Progenitor cell of endocrine pancreas (in vitro differentiated cells): Measurements from ENCODE around the gene MAP2K6. TPM values are rescaled to one million over a fixed set of nuclear protein-coding genes. Genes with fewer than 3 reads are reported as not detected.

ENCODE experiments used
- DNase-seq: peaks from one replicate; pipeline ENCODE4 v3.0.0; 2021; ENCODE audit warnings: low spot score; ENCODE audit not compliant: unreplicated experiment
- H3K27ac Mint-ChIP-seq: 2 replicates; pipeline ENCODE4 v1.8.0; 2021; ENCODE audit warnings: mild to moderate bottlenecking, moderate library complexity, mixed read lengths
- H3K27me3 Mint-ChIP-seq: 2 replicates; pipeline ENCODE4 v1.8.0; 2021; ENCODE audit warnings: mixed read lengths
- H3K36me3 Mint-ChIP-seq: 2 replicates; pipeline ENCODE4 v1.8.0; 2022; ENCODE audit warnings: mixed read lengths; ENCODE audit not compliant: insufficient read depth
- H3K4me1 Mint-ChIP-seq: 2 replicates; pipeline ENCODE4 v1.8.0; 2021; ENCODE audit warnings: low read depth, mixed read lengths
- H3K4me3 Mint-ChIP-seq: 2 replicates; pipeline ENCODE4 v1.8.0; 2021; ENCODE audit warnings: low read depth, mild to moderate bottlenecking, moderate library complexity, mixed read lengths
- H3K9me3 Mint-ChIP-seq: 2 replicates; pipeline ENCODE4 v1.8.0; 2021; ENCODE audit warnings: low read depth, mixed read lengths
- CTCF ChIP-seq: fragments of 200-600 bp; sonication (generic); IDR thresholded peaks from one replicate; pipeline ENCODE4 v1.5.0; 2021; ENCODE audit warnings: antibody characterized with exemption, mild to moderate bottlenecking; ENCODE audit not compliant: unreplicated experiment
- total RNA-seq: library from RNA; stranded (reverse); gene quantifications from 2 replicates; pipeline ENCODE4 v1.2.1, GENCODE V29; 2021

MAP2K6 gene
- total RNA-seq, 1 donor from 2014 or later: 44.7 TPM

DNA sequence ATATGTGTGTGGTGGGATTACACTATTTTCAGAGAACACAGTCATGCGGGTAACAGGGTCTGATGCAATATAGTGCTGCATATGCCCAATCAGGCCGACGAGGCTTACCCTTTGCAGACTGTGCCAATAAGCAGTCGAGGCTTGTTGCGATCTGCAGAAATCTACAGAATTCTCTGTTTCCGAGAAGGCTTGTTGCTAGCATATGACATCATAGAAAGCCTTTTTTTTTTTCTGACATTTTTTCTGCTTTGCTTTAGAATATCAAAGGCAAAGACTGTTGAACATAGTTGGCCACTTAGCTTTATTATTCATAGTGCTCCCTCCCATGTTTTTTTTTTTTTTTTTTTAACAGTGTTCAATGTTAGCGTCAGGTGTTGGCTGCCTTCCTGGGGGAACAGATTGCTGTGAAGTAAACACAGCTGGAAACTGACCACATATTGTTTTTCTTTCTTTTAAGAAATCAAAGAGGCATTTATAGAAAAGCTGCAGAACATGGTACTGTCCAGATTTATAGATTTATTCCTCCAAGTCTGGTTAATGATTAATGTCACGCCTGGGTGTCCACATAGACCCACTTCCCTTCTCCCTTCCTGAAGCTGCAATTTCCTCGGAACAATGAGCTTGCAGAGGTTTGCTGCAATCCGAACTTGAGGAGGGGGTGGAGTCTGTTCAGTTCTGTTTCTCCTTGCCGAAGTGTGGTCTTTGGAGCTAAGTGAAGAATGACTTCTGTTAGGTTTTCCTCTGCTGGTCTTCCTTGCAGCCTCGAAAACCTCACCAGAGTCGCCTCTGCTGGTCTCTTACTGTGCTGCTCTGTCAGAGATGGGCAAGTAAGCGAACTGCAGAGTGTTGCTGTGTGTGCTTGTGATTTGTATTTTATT lies 87.3 kb downstream of the MAP2K6 start:
- peak; percentile 14 for DNase-seq
- H3K4me3 Mint-ChIP-seq: peak overlapping the region; percentile 70

GRCh38 chr17:69503711-69504110 lies 89.2 kb downstream of the MAP2K6 start:
- Mint-ChIP-seq H3K27ac (peak overlapping the region; percentile 43), H3K9me3 (no peaks in the 10 kb centered on the region), H3K4me3 (peak overlapping the region; percentile 70), H3K27me3 (no peaks in the 10 kb centered on the region), H3K36me3 (peaks cover 22% of the 10 kb centered on the region), H3K4me1 (peaks cover 49% of the 10 kb centered on the region)
- no peak for TF ChIP-seq CTCF
- no peak for DNase-seq

More for the DNA sequence above, 87.3 kb downstream of the MAP2K6 start:
- peaks cover 12% of the 10 kb centered on the region for H3K36me3 Mint-ChIP-seq
- no peaks in the 10 kb centered on the region for H3K27me3 Mint-ChIP-seq
- H3K9me3 Mint-ChIP-seq: no peaks in the 10 kb centered on the region
- peak overlapping the region; percentile 93 for H3K27ac Mint-ChIP-seq
- H3K4me1 Mint-ChIP-seq: peaks cover 51% of the 10 kb centered on the region
- TF ChIP-seq CTCF: no peak

GRCh38 chr17:69505740-69506139 lies 91.2 kb downstream of the MAP2K6 start:
- no peak for TF ChIP-seq CTCF
- peaks cover 3% of the 10 kb centered on the region for H3K9me3 Mint-ChIP-seq
- H3K4me1 Mint-ChIP-seq: peaks cover 44% of the 10 kb centered on the region
- H3K27ac Mint-ChIP-seq: no peak overlapping the region
- no peaks in the 10 kb centered on the region for H3K27me3 Mint-ChIP-seq
- H3K36me3 Mint-ChIP-seq: peaks cover 36% of the 10 kb centered on the region
- DNase-seq: no peak
- H3K4me3 Mint-ChIP-seq: no peak overlapping the region

- Mint-ChIP-seq H3K27ac (peak overlapping the region; percentile 41), H3K36me3 (peaks cover 39% of the 10 kb centered on the region), H3K9me3 (peaks cover 3% of the 10 kb centered on the region), H3K4me3 (no peak overlapping the region), H3K4me1 (peaks cover 40% of the 10 kb centered on the region), H3K27me3 (no peaks in the 10 kb centered on the region)
- DNase-seq: no peak
- TF ChIP-seq CTCF: peak; percentile 22
Observed at GRCh38 chr17:69506489-69506888, 92.0 kb downstream of the MAP2K6 start.

DNA sequence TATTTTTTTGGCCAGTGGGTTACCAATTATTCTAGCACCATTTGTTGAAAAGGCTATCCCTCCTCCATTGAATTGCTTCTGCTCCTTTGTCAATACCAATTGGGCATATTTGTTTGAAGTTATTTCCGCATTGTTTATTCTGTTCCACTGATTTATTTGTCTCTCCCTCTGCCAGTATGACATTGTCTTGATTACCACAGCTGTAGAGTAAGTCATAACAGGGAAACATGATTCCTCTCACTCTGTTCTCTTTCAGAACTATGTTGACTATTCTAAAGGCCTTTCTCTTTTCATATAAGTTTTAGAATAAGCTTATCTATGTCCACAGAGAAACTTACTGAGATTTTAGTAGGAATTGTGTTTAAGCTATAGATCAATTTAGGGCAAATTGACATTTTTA lies 94.3 kb downstream of the MAP2K6 start:
- DNase-seq: no peak
- no peaks in the 10 kb centered on the region for H3K27me3 Mint-ChIP-seq
- H3K4me1 Mint-ChIP-seq: peaks cover 18% of the 10 kb centered on the region
- no peak for TF ChIP-seq CTCF
- H3K9me3 Mint-ChIP-seq: peaks cover 3% of the 10 kb centered on the region
- no peak overlapping the region for H3K4me3 Mint-ChIP-seq
- H3K27ac Mint-ChIP-seq: no peak overlapping the region
- peaks cover 40% of the 10 kb centered on the region for H3K36me3 Mint-ChIP-seq
